ENCODE results near the gene PTPRO.

Gene PTPRO

DNA sequence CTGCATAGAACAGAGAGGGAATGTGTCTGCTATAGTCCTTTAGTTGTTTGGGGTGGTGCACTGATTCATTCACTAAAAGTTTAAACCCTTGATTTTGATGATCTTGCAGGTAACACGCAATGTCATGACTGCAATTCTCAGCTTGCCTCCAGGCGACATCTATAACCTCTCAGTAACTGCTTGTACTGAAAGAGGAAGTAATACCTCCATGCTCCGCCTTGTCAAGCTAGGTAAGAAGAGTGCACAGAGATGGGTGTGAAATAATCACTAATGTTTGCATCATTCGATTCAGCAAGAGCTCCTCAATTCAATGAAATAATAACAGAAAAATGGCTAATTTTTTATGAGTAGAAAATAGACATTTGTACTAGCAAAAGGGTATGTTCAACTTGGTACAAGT, 203.7 kb downstream of the PTPRO start:
- DNase-seq (ENCODE audit: low spot score): no peak

DNA sequence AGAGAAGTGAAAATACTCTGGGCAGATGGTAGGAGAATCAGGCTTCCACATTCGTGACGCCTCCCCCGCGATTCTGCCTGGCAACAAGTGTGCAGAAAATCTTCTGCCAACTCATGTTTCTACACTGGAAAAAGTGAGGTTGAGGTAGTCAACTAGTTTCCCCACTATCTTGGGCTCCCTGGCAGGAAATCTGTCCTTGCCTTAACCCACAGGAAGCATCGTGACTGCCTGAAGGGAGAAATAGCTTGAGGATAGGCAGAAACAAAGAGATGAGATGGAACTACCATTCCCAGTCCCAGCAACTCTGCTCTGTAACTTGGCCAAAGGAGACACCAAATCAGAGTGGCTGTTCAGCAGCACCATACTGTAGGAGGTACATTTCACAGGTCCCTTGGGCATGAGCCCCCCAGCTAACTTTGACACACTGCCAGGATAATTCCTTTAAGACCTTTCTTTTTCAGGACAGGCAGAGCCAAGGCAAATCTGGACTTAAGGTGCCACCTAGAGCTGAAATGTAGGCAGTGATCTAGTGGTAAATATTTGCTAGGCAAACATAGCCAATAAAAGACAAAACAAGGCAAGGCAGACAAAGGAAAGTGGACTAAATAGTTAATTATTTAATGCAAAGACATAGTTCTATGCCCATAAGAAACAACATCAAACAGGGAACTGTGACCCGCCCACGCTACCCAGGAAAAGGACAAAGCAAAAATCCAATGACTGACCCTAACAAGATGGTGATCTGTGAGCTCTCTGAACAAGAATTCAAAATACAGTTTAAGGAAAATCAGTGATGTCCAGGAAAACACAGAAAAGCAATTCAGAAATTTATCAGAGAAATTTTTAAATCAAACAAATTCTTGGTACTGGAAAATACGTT, 205.1 kb downstream of the PTPRO start:
- DNase-seq (ENCODE audit: low spot score): no peak

DNA sequence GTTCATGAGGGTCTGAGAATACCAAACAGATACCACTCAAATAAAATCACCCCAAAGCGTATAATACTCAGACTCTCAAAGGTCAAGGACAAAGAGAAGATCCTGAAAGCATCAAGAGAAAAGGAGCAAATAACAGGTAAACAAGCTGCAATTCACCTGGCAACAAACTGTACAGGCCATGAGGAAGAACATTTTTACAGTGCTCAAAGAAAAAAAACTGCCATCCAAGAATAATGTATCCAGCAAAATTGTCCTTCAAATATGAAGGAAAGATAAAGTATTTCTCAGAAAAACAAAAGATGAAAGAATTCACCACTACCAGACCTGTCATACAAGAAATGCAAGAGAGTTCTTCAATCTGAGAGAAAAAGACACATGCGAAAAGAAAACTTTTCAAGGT, 206.4 kb downstream of the PTPRO start:
- no peak for DNase-seq (ENCODE audit: low spot score)

DNA sequence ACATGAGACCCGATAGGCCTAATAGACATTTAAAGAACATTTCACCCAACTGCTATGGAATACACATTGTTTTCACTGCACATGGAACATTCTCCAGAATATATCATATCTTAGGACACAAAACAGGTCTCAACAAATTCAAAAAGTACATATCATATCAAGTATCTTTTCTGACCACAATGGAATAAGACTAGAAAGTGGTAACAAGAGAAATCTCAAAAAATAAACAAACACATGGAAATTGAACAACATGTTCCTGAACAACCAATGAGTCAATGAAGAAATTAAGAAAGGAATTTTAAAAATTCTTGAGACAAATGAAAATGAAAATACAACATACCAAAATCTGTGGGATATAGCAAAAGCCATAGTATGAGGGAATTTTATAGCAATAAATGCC, 208.1 kb downstream of the PTPRO start:
- no peak for DNase-seq (ENCODE audit: low spot score)

DNA sequence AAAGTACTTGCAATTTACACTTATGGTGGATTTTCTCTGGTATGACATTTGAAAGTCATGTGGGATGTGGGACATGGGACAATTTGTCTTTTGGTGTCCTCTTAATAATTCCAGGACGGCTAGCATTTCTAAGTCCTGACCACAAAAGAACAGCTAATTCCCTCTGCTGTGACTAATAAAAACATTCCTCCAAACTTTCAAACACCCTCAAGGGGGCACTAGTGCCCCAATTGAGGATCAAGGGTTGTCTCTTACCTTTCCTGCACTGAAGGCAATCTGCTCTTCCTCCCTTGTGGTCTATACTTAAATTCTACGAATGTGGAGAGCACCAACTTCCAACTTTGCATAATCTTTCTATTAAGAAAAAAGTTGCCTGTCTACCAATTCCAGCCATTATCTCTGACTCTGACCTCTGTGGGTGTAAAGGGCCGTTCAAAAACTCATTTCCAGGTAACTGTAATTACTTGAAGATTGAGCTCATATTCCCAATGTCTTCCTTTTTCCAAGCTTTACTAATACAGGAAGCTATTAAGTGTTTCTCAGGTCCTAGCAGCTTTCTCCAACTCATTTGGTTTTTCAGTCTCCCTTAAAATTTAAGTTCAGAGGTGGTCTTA, 210.2 kb downstream of the PTPRO start:
- DNase-seq (ENCODE audit: low spot score): peak; percentile 32

DNA sequence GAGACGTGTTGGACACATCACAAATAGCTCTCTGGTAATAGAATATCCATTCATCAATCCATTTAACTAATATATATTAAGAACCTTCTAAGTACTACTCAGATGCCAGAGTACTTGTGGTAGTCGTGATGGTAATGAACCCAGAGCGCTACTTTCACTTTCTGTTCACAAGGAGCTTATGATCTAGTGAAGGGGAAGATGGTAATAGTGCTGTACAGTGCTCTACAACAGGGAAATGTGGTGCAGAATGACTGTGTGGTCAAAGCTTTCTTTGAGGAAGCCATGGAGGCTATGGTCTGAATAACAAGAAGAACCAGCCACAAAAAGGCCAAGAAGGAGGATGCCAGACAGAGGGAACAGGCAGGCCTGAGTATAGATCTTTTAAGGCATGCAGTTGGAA, 212.0 kb downstream of the PTPRO start:
- DNase-seq (ENCODE audit: low spot score): no peak

DNA sequence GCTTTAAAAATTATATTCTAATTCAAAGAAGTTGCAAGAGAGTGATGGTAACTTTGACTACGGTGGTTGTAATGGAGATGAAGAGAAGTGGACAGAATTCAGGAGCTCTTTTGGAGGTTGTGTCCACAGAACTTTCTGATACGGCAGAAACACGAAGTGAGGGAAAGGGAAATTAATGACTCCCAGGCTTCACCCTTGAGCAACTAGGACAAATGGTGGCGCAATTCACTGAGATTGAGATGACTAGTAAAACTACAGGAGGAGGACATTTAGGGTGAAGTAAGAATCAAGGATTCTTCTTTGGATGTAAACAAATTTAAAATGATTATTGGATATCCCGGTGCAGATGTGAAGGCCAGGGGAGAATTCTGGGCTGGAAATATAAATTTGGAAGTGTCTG, 212.6 kb downstream of the PTPRO start:
- no peak for DNase-seq (ENCODE audit: low spot score)

DNA sequence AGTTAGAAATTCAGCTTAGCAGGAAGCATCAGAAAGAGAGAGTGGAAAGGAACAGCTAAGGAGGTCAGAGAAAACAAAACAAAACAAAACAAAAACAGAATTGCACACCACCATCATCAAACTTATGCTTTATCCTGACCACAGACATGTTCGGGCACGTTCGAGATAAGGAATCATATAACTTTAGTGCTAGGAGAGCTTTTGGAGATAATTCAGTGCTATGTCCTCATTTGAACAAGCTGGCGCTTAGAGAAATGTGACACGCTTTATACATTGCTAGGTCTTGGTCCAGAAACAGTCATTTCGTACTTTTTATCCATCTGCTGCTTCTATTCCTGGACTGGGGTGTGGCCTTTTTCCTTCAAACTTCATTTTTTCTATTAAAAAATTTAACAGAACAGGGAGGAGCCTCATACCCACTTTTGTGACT, 213.1 kb downstream of the PTPRO start:
- DNase-seq (ENCODE audit: low spot score): no peak

DNA sequence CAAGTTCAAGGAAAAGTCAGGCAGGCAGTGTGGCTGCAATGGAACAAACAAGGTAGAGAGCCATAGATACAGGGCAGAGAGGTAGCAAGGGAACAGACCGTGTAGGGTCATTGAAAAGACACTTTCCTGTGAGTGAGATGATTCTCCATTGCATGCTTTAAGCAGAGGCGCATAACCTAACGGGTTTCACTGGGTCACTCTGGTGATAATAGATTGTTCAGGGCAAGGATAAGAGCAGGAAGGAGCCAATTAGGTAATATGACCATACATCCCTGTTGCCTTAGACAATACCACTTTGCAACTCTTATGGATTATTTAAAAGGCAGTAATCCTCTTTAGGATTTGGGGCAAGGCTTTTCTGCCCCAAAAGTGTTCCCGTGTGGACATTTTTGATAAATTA, 214.1 kb downstream of the PTPRO start:
- no peak for DNase-seq (ENCODE audit: low spot score)

DNA sequence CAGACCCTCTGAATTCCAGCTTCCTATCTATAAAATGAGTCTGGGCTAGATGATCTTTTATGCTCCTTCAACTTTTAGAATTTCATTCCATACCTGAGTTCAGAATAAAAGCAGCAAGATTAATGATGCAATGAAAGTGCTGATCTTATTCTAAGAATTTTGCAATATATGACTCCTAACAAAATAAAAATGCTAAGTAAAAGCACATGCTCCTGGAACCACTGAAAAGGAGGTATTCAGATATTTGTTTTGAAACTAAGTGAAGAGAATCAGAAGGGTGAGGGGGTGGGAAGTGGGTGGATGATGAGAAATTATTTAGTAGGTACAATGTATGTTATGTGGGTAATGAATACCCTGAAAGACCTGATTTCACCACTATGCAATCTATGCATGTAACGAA, 216.6 kb downstream of the PTPRO start:
- DNase-seq (ENCODE audit: low spot score): no peak

DNA sequence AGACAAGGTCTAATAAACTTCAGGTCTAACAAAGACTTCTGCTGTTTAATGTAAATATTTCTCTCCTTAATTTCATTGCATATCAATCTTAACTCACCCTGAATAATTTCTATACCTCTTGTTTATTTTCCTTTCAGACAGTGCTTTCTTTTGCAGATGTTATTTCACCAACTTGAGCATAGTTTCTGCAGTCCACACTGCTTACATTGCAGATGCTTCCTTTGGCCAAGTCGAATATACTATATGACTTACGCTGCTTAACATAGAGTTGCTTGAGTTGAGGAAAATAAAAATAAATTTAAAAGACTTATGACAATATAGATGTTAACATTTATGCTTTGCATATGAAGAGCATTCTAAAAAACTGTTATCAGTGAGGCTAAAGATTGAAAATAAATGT, 217.7 kb downstream of the PTPRO start:
- DNase-seq (ENCODE audit: low spot score): no peak

DNA sequence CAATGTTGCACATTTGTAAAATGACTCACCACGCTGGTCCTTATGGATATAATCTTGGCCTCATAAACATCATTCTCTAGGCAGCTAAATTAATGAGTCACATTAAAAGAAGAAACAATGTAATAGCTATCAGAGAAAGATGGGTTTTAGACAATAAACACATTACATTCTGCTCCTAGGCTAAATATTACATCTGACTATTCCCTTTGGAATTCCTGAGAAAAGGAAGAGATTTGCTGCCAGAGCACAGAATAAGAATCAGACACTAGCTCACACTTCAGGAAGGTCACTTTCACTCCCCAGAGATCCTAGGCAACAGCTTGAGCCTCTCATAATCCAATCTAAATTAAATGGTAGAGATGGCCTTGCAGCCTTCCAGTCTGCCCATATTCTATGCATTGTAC, 218.2 kb downstream of the PTPRO start:
- no peak for DNase-seq (ENCODE audit: low spot score)

DNA sequence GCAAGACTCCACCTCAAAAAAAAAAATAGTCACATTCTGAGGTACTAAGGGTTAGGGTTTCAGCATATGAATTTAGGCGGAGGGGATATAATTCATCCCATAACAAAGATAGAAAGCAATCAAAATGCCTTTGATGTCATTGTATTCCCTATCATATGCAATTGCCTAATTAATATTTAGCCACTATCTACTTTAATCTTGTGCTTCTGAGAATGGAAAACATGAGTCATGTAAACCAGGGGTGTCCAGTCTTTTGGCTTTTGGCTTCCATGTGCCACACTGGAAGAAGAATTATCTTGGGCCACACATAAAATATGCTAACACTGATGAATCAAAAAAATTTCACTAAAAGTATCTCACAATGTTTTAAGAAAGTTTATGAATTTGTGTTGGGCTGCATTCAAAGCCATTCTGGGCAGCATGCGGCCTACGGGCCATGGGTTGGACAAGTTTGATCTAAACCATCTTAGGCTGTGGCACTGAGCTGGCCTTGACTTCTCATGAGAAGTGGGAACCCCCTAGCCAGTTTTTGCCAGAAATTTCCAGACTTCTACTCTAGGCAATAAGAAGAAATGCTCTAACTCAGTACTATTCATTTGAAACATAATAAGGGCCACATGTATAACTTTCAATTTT, 219.8 kb downstream of the PTPRO start:
- no peak for DNase-seq (ENCODE audit: low spot score)

DNA sequence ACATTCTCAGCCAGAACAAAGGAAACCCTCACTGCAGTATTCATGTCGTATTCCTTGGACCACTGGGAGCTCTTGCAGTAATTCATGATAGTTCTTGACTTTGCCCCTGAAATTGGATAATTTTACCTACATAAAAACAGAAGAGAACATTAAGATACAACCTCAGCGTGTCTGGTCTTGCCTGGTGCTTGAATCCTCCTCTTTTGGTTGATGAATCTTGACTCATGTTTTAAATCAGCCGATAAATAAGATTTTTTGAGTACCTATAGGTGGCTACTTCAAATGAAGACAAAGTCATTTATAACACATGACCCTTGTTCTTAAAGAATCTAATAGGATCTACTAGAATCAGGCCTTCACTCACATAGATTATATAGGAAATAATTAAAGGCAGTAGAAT, 221.0 kb downstream of the PTPRO start:
- DNase-seq (ENCODE audit: low spot score): no peak

DNA sequence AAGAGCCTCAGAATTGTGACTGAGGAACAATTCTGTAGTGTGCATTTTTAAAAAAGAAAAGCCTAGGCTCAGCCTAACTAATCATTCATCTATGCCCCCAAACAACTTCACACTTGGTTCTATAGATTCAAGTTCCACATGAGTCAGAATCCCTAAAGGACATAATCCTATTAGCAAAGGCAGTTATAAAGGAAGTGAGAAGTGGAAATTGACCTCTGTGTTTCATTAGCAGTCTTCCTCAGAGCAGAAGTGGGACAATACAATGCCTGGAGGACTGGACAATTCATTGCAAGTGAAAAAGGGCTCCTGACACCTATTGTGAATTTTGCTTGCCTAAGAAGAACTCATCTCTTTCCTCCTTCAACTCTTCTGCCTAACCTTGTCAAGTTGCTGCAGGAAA, 222.3 kb downstream of the PTPRO start:
- DNase-seq (ENCODE audit: low spot score): no peak

DNA sequence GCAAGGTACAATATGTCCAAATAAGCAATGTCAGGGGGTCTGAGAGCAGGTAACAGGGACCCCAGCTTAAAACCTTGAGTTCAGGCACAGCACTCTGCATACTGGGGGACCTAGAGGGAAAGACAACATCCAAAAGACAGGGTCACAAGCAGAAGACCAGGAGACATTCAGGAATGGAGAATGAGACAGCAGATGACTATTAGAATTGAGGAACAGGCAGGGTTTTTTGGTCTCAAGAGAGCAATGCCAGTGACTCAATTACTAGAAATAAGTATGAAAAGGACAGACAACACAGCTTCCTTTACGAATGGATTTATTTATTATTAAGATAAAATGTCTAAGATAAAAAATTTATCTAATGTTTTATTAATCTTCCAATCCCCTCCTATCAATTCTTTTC, 223.0 kb downstream of the PTPRO start:
- no peak for DNase-seq (ENCODE audit: low spot score)

DNA sequence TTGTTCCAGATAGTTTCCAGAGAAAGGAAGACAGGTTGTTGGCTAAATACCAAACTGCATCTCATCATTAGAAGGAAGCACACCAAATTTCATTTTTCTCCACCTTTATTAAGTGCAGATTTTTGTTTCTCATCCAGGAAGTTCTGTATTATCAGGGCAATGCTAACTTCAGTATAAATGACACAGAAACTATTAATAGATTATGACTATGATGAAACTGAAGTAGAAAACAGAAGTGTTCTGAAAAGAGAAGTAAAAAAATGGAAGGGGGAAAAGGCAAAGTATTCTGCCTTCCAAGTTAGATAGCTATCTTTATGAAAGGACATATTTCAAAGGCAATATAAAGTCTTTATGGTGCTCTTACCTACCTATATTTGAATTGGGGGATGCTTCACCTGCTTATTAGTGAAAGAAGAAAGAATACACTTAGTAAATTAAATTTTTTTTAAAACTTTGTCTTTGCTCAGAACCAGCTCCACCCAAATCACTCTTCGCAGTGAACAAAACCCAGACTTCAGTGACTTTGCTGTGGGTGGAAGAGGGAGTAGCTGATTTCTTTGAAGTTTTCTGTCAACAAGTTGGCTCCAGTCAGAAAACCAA, 223.9 kb downstream of the PTPRO start:
- no peak for DNase-seq (ENCODE audit: low spot score)

DNA sequence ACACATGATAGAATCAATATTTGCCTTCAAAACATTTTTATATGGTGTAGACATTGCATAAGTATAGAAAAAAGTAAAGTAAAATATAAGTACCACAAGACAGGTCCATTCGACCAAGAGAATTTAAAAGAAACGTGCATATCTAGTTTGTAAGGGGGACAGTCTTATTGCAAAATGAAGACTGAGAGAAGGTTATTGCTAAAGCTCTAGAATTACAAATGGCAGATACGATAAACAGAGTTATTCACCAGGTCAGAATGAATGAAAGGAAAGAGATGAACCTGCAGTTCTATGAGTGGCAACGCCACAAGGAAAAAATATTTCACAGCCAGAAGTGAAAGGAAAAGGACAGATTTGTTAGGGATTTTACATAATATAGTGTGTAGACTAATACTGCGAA, 224.8 kb downstream of the PTPRO start:
- DNase-seq (ENCODE audit: low spot score): no peak

DNA sequence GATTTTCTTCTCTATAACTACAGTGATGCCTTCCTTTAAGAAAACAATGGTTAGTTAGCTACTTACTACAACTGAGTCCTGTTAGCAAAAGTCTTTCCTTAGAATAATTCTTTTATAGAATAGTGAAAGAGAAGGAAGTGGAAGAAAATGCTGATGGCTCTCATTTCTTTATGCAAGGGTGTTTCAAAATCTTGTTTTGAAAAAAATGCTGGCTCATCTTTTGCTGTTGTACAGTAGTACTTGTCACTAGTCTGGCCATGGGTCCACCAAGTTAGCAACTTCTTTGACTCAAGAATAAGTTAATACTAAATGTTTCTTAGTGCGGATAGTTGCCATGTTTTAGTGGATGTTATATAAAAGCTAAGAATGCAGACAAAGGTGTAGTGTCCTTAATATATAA, 225.4 kb downstream of the PTPRO start:
- no peak for DNase-seq (ENCODE audit: low spot score)

DNA sequence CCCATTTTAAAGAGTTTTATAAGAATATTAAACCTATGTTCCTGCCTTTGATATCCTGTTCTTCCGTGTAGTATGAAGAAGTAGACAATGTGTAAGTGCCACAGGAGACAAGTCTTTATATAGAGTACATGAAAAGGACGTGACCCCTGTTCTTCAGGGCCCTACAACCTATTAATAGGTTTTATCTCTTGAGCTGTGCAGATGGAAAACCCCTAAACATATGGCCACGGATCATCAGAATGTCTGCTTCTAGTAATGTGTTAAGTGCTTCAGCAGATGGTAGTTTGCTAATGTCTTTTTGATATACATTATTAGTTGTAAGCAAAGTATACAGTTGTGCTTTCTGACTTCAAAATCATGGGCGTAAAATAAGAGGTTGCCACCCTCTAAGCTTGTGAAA, 228.5 kb downstream of the PTPRO start:
- no peak for DNase-seq (ENCODE audit: low spot score)

DNA sequence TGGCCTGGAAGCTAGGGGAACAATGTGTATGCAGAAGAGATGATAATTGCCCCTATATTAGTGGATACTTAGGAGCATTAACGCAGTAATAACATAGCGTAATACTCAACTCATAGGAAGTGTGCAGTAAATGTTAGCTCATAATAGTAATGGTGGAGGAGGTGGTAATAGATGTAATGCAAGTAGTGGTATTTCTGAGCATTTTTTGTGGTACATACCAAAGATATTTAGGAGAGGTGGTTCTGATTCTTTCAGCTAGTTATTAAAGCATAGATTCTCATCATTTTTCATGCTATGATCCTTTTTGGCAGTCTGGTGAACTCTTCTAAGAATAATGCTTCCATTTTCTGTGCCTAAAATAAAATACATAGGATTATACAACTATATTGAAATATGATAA, 233.1 kb downstream of the PTPRO start:
- DNase-seq (ENCODE audit: low spot score): no peak

DNA sequence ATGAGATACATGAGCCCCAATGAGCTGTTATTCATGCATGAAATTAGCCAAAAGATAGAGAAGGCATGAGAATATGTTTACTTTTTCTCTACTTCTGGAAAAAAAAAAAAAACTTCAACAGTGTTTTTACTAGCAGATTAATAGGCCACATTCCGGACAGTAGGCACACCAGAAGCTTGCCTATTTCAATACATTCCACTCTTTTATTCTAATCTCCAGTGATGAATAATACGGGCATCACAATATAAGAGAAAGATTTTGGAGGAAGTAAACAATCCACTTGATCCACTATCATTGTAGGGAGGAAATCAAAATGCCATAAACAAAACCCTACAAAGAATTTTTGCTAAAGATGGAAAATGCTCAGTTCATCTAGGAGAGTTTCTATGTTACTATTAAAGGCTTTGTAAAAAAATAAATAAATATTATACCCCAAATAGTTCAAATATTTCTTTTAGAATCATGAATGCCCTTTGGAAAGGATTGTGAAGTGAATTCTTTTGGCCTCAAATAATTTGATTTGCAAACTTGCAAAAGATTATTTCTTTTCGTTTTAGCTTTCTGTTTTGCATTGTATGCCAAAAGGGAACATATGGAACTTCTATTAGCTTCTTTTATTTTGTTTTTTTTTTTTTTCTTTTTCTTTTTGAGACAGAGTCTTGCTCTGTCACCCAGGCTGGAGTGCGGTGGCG, 234.2 kb downstream of the PTPRO start:
- DNase-seq (ENCODE audit: low spot score): no peak

Measured in cerebellar cortex (tissue), 1 donor.